ENCODE results near the gene SLC52A1. TPM values are rescaled to one million over a fixed set of nuclear protein-coding genes. Genes with fewer than 3 reads are reported as not detected.

SLC52A1 gene
- polyA plus RNA-seq, 6 donors from 2014 or later = not detected

DNA sequence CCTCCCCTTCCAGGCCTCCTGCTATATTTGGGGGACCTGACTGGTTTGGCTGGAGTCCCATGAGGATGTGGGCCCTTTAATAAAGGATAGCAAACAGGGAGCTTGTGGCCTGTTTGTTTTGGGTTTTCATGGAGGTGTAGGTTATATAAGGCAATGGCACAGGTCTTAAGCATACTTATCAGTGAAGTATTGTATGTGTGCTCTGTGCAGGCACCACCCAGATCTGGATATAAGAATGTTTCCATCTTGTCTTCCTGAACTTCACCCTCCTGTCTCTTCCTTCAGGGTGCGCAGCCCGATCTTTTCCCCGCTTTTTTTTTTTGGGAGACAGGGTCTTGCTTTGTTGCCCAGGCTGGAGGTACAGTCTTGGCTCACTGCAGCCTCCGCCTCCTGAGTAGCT lies 10.6 kb downstream of the SLC52A1 start:
- H3K27me3 Mint-ChIP-seq = peaks cover 14 to 39% (median 31%) of the 10 kb centered on the region in 3 donors
- ATAC-seq (ENCODE audit: low read depth in 2 of 2) (no peak), DNase-seq (no peak)
- H3K4me3 Mint-ChIP-seq = no peak overlapping the region
- H3K4me1 Mint-ChIP-seq = peaks cover 4 to 11% (median 6%) of the 10 kb centered on the region in 3 donors
- no peaks in the 10 kb centered on the region for H3K9me3 Mint-ChIP-seq
- H3K36me3 Mint-ChIP-seq = peaks cover 6 to 15% of the 10 kb centered on the region in 2 donors
- no peak overlapping the region for H3K27ac Mint-ChIP-seq

DNA sequence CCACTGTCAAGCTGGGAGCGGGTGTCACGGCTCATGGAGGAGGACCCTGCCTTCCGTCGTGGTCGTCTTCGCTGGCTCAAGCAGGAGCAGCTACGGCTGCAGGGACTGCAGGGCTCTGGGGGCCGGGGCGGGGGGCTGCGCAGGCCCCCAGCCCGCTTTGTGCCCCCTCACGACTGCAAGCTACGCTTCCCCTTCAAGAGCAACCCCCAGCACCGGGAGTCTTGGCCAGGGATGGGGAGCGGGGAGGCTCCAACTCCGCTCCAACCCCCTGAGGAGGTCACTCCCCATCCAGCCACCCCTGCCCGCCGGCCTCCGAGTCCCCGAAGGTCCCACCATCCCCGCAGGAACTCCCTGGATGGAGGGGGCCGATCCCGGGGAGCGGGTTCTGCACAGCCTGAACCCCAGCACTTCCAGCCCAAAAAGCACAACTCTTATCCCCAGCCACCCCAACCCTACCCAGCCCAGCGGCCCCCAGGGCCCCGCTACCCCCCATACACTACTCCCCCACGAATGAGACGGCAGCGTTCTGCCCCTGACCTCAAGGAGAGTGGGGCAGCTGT lies 11.6 kb downstream of the SLC52A1 start:
- H3K27ac Mint-ChIP-seq = peak overlapping the region in 1 of 6 donors; percentile 43
- DNase-seq (no peak), ATAC-seq (ENCODE audit: low read depth in 2 of 2) (no peak)
- peaks cover 15 to 44% (median 38%) of the 10 kb centered on the region in 3 donors for H3K27me3 Mint-ChIP-seq
- H3K36me3 Mint-ChIP-seq = peaks cover 11 to 15% of the 10 kb centered on the region in 2 donors
- H3K4me3 Mint-ChIP-seq = no peak overlapping the region
- peaks cover 9 to 14% (median 11%) of the 10 kb centered on the region in 3 donors for H3K4me1 Mint-ChIP-seq
- no peaks in the 10 kb centered on the region for H3K9me3 Mint-ChIP-seq

- Mint-ChIP-seq H3K4me3 (no peak overlapping the region), H3K27me3 (peaks cover 15 to 40% (median 32%) of the 10 kb centered on the region in 3 donors), H3K4me1 (peaks cover 14 to 18% (median 16%) of the 10 kb centered on the region in 3 donors), H3K27ac (peak overlapping the region in 1 of 6 donors; percentile 49), H3K9me3 (no peaks in the 10 kb centered on the region), H3K36me3 (peaks cover 11 to 15% of the 10 kb centered on the region in 2 donors)
- DNase-seq (no peak), ATAC-seq (ENCODE audit: low read depth in 2 of 2) (no peak)
Observed at GRCh38 chr17:5022171-5022711, 13.0 kb downstream of the SLC52A1 start.

- Mint-ChIP-seq H3K27me3 (peaks cover 15 to 37% (median 35%) of the 10 kb centered on the region in 3 donors), H3K4me1 (peaks cover 19 to 26% (median 23%) of the 10 kb centered on the region in 3 donors), H3K4me3 (peak overlapping the region in 1 of 8 donors; percentile 24), H3K36me3 (peaks cover 11 to 15% of the 10 kb centered on the region in 2 donors), H3K27ac (no peak overlapping the region), H3K9me3 (peaks cover 0 to 2% (median 0%) of the 10 kb centered on the region in 7 donors)
- ATAC-seq (ENCODE audit: low read depth in 2 of 2) (no peak), DNase-seq (no peak)
Observed at GRCh38 chr17:5020502-5021023, 14.7 kb downstream of the SLC52A1 start.

GRCh38 chr17:5019475-5019956 lies 15.7 kb downstream of the SLC52A1 start:
- Mint-ChIP-seq H3K9me3 (peaks cover 0 to 2% (median 0%) of the 10 kb centered on the region in 7 donors), H3K4me3 (no peak overlapping the region), H3K27ac (peak overlapping the region in 1 of 6 donors; percentile 24)

DNA sequence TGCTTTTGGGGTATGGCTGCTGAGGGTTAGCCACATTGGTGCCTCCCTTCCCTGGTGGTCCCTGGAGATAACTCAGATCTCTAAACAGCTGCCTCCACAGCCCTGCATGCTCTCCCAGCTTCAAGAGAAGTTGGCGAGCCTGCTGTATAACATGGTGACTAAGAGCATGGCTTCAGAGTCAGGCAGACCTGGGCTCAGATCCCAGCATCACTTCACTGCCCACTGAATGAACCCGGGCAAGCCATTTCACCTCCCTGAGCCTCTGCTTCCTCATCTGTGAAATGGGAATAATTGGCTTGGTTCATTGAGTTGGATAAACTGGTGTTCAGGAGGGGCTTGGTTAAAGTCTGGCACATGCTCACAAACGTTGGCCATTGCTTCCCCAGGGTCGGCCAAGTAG lies 20.9 kb downstream of the SLC52A1 start:
- H3K27me3 Mint-ChIP-seq = peaks cover 19 to 40% (median 32%) of the 10 kb centered on the region in 3 donors
- no peak for DNase-seq

More at GRCh38 chr17:5019475-5019956, 15.7 kb downstream of the SLC52A1 start:
- Mint-ChIP-seq H3K27me3 (peaks cover 15 to 37% (median 29%) of the 10 kb centered on the region in 3 donors), H3K4me1 (peaks cover 19 to 26% (median 23%) of the 10 kb centered on the region in 3 donors), H3K36me3 (peaks cover 11 to 15% of the 10 kb centered on the region in 2 donors)
- DNase-seq (peak; percentile 47), ATAC-seq (ENCODE audit: low read depth in 2 of 2) (peak in 1 of 2 donors; percentile 13)

DNA sequence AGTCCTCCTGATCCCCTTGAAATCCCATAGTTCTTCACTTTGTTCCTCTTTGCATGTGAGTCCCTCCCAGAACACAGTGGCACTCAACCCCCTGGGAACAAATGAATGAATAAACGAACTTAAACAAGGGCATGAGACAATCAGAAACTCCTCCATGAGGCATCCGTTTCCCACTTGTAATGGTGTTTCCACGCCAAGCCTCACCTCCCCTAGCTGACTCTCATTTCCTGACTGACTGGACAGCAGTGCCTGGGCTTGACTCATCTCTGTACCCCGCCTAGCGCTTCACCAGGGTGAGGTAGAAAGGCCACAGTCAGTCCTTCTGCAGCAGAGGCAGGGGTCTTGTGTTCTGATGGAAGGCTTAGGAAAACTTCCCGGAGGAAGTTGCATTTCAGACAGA lies 23.3 kb downstream of the SLC52A1 start:
- no peak overlapping the region for H3K4me3 Mint-ChIP-seq
- H3K4me1 Mint-ChIP-seq = peaks cover 5 to 11% (median 7%) of the 10 kb centered on the region in 3 donors
- H3K27ac Mint-ChIP-seq = no peak overlapping the region
- H3K9me3 Mint-ChIP-seq = peaks cover 0 to under 1% (median 0%) of the 10 kb centered on the region in 7 donors
- DNase-seq (no peak), ATAC-seq (ENCODE audit: low read depth in 2 of 2) (no peak)
- peaks cover 11 to 33% of the 10 kb centered on the region in 2 donors for H3K36me3 Mint-ChIP-seq
- H3K27me3 Mint-ChIP-seq = peaks cover 30 to 50% (median 48%) of the 10 kb centered on the region in 3 donors

More for the DNA sequence above, 20.9 kb downstream of the SLC52A1 start:
- Mint-ChIP-seq H3K36me3 (peaks cover 3 to 19% of the 10 kb centered on the region in 2 donors), H3K4me3 (no peak overlapping the region), H3K27ac (peak overlapping the region in 1 of 6 donors; percentile 44), H3K4me1 (peaks cover 15 to 20% (median 18%) of the 10 kb centered on the region in 3 donors), H3K9me3 (peaks cover 0 to 2% (median 0%) of the 10 kb centered on the region in 7 donors)
- ATAC-seq (ENCODE audit: low read depth in 2 of 2) = no peak

- Mint-ChIP-seq H3K36me3 (peaks cover 39 to 42% of the 10 kb centered on the region in 2 donors), H3K27ac (no peak overlapping the region), H3K27me3 (peaks cover 18 to 43% (median 41%) of the 10 kb centered on the region in 3 donors), H3K4me1 (peaks cover 13 to 21% (median 18%) of the 10 kb centered on the region in 3 donors), H3K4me3 (no peak overlapping the region), H3K9me3 (no peaks in the 10 kb centered on the region)
- DNase-seq = no peak
- ATAC-seq (ENCODE audit: low read depth in 2 of 2) = no peak
Observed at GRCh38 chr17:5003214-5003867, 31.9 kb downstream of the SLC52A1 start.

DNA sequence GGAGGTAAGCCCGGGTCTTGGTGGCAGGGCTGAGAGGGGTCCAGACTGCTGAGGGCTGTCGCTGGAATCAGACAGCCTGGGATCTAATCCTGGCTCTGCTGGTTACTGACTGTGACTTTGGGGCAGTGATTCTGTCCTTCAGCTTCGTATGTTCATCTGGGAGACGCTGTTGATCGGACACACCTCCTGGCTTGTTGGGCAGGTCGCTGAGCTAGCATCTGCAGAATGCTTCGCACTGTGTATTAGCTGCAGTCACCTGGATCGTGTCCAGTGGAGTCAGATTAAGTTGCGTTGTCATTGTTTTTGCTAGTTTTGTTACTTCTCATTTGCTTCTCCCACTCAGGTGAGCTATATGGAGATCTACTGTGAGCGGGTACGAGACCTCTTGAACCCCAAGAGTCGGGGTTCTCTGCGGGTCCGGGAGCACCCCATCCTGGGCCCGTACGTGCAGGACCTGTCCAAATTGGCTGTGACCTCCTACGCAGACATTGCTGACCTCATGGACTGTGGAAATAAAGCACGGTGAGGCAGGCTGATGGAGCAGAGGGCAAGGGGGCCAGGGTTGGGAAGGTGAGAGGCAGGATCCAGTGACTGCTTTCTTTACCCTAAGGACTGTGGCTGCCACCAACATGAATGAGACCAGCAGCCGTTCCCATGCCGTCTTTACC lies 33.0 kb downstream of the SLC52A1 start:
- peak overlapping the region in 1 of 8 donors; percentile 26 for H3K4me3 Mint-ChIP-seq

GRCh38 chr17:5000237-5000639 lies 35.0 kb downstream of the SLC52A1 start:
- Mint-ChIP-seq H3K27ac (peak overlapping the region in 1 of 6 donors; percentile 50), H3K4me1 (peaks cover 20 to 30% (median 25%) of the 10 kb centered on the region in 3 donors), H3K36me3 (peaks cover 19 to 21% of the 10 kb centered on the region in 2 donors), H3K4me3 (peak overlapping the region in 2 of 8 donors; percentile 53 to 92), H3K9me3 (no peaks in the 10 kb centered on the region), H3K27me3 (peaks cover 4 to 29% (median 20%) of the 10 kb centered on the region in 3 donors)
- DNase-seq (no peak), ATAC-seq (ENCODE audit: low read depth in 2 of 2) (no peak)

More for the DNA sequence above, 33.0 kb downstream of the SLC52A1 start:
- no peak for DNase-seq
- H3K27ac Mint-ChIP-seq = no peak overlapping the region
- no peak for ATAC-seq (ENCODE audit: low read depth in 2 of 2)
- peaks cover 31 to 32% of the 10 kb centered on the region in 2 donors for H3K36me3 Mint-ChIP-seq
- peaks cover 13 to 23% (median 20%) of the 10 kb centered on the region in 3 donors for H3K4me1 Mint-ChIP-seq
- H3K27me3 Mint-ChIP-seq = peaks cover 7 to 32% (median 32%) of the 10 kb centered on the region in 3 donors
- no peaks in the 10 kb centered on the region for H3K9me3 Mint-ChIP-seq

DNA sequence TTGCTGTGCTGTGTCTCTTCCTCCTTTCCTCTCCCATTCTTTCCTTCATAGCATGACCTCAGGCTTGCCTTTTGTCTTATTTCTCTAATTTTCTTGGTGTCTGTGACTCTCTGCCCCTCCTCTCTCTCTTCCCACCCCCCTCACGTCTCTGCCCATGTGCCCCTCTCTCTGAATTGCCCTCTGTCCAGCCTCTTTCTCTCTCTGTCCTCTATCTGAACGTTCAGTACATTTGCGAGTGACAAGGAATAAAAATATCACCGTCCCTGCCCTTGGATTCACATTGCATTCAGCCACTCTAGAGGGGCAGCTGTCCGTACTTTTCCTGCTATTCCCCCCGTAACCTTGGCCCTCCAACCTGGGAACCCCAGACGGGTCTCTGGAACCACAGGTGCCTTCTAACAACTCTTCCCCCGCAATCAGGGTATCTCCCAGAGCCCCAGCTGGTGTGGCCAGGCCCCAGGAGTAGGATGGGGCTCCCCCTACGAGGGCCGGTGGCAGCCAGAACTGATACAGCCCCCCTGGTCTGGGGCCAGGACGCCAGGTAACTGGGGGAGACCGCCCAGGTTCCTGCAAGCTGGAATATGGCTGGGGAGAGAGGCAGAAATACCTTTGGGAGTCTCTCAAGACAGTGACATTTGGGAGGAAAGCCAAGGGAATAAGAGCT lies 35.7 kb downstream of the SLC52A1 start:
- peaks cover 14% of the 10 kb centered on the region in 2 donors for H3K36me3 Mint-ChIP-seq
- no peaks in the 10 kb centered on the region for H3K9me3 Mint-ChIP-seq
- peaks cover 23 to 30% (median 28%) of the 10 kb centered on the region in 3 donors for H3K4me1 Mint-ChIP-seq
- H3K27me3 Mint-ChIP-seq = peaks cover 0 to 26% (median 14%) of the 10 kb centered on the region in 3 donors
- H3K27ac Mint-ChIP-seq = peak overlapping the region in 3 of 6 donors; percentile 49 to 55 (median 50)
- DNase-seq (no peak), ATAC-seq (ENCODE audit: low read depth in 2 of 2) (no peak)
- H3K4me3 Mint-ChIP-seq = peak overlapping the region; percentile 5 to 93 (median 78)

DNA sequence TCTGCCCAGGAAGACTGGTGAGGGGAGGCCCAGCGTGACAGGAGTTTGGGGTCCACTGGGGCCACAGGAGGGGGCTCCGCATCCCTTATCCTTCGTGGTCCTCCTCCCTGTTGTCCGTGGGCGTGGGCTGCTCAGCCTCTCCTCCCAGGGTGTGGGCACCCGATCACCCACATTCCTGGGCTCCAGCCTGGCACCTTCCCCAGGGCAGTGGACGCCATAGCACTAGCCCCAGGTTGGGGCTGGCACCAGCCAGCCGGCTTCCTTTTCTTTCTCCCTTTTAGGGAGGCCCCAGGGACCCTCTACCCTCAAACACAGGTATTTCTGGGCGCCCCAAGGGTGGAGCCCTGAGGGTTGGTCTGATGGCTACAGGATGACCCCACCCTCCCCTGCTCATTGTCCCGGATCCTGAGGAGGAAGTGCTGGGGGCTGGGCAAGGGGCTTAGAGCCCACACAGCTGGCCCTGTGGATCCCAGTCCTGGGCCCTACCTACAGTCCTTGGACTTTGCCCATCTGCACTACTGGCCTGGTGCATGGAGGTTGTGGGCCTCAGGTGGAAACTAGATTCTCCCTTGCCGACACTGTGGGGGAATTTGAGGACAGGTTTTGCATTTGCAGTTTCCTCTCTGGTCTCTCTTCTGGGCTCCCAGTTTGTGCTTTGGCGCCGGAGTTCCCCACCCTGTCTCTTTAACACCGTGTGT lies 36.3 kb downstream of the SLC52A1 start:
- Mint-ChIP-seq H3K27me3 (peaks cover 0 to 19% (median 8%) of the 10 kb centered on the region in 3 donors), H3K4me3 (peak overlapping the region; percentile 52 to 93 (median 84)), H3K9me3 (no peaks in the 10 kb centered on the region), H3K36me3 (peaks cover 7 to 11% of the 10 kb centered on the region in 2 donors), H3K27ac (peak overlapping the region in 2 of 6 donors; percentile 50 to 55), H3K4me1 (peaks cover 23 to 30% (median 28%) of the 10 kb centered on the region in 3 donors)
- ATAC-seq (ENCODE audit: low read depth in 2 of 2) (peak; percentile 25 to 46), DNase-seq (no peak)

All from naive B cell (primary cell).